ENCODE measurements around the gene PDXP. TPM values are rescaled to one million over a fixed set of nuclear protein-coding genes. Genes with fewer than 3 reads are reported as not detected.
A peak's percentile ranks its signal among the peaks of the same experiment; 100 is the strongest.

The PDXP gene
- total and polyA plus RNA-seq, 2 of the 13 experiments (the other 11 are each of a cell fraction or from before 2014, with no cell fraction given): 58.2 to 70.6 TPM

GRCh38 chr22:37623075-37624016 lies 35.2 kb upstream of the PDXP start (continued):
- peak; percentile 54; the same call in 1 of the 2 replicates for TF ChIP-seq ZBTB7B (CRISPR knock-in tag; IDR thresholded peaks at IDR 0.05)
- no peak for TF ChIP-seq DNMT3B (CRISPR knock-in tag; conservative IDR thresholded peaks at IDR 0.05)
- TF ChIP-seq ZHX1 (CRISPR knock-in tag; IDR thresholded peaks at IDR 0.05; ENCODE audit: low read depth): no peak

GRCh38 chr22:37624017-37624365 lies 34.5 kb upstream of the PDXP start:
- no TSS peak for BruUV-seq (replicated peaks)
- DNase-seq (ENCODE audit: low spot score): no peak

More at GRCh38 chr22:37624017-37624365, 34.5 kb upstream of the PDXP start:
- 100% methylated on average over 6 of the region's 6 CpGs for WGBS (ENCODE audit: low lambda C conversion rate)
- Histone ChIP-seq H3K4me3 (replicated peaks in 1 of 3; ENCODE audit: insufficient read depth in 1 of 3, low read depth in 2 of 3, low read length in 3 of 3) (0 out of 6 replicates have a peak overlapping the region, but pooled peaks of 1 of the 3 experiments have one; percentile 3), H3K4me2 (ENCODE audit: low read depth, low read length) (peak overlapping the region; percentile 8; the same call in 1 of the 2 replicates), H3K4me1 (ENCODE audit: insufficient read depth, low read length) (peaks cover 10% of the 10 kb centered on the region), H3K27me3 (ENCODE audit: control insufficient read depth in 1 of 2, insufficient read depth in 2 of 2, low read length in 2 of 2) (no peaks in the 10 kb centered on the region), H3K79me2 (ENCODE audit: insufficient read depth, low read length) (no peaks in the 10 kb centered on the region), H3K9ac (ENCODE audit: insufficient read depth, low read depth, low read length) (0 out of 2 replicates have a peak overlapping the region, but pooled peaks have one; percentile 7), H4K20me1 (ENCODE audit: insufficient read depth, low read length) (no peaks in the 10 kb centered on the region), H3K36me3 (replicated peaks in 1 of 2; ENCODE audit: control insufficient read depth in 1 of 2, insufficient read depth in 2 of 2, low read length in 2 of 2) (peaks cover 7 to 20% of the 10 kb centered on the region in 2 experiments; a peak in 4 of 5 replicates), H3K9me3 (ENCODE audit: low read length) (no peaks in the 10 kb centered on the region), H2AFZ (ENCODE audit: low read length) (no peak overlapping the region), H3K27ac (ENCODE audit: extremely low read length, insufficient read depth, low read length) (no peak overlapping the region)
- intact Hi-C loops (cut with micrococcal nuclease; ENCODE audit: unreplicated experiment) (loop anchor here (5.0 kb wide), 1 partner anchor 58 kb away; no protein-coding TSS in a partner anchor), in situ Hi-C loops (cut with HindIII; ENCODE audit: extremely low pct_ligation_motif_present, low pct_unique_long_range_greater_than_20kb) (no loop called here)
- ChIA-PET POLR2A (no interaction called here), CTCF (ENCODE audit: low intra/inter-chr PET ratio, low total read pairs) (interaction anchor here (0.9 to 1.6 kb wide), 3 partner anchors 10 to 111 kb away, joined by 3 to 11 read pairs (median 4); no protein-coding TSS in a partner anchor)
- ATAC-seq: no peak
- no peak for FAIRE-seq
- TF ChIP-seq SMAD3 (CRISPR knock-in tag; IDR thresholded peaks at IDR 0.05) (no peak), RAD21 (CRISPR knock-in tag; IDR thresholded peaks at IDR 0.05) (no peak), ARHGAP35 (CRISPR knock-in tag; IDR thresholded peaks at IDR 0.05; ENCODE audit: borderline replicate concordance) (no peak)

Data from HepG2 (cell line).